Measurements from ENCODE around the gene ZNF333. TPM values are rescaled to one million over a fixed set of nuclear protein-coding genes. Genes with fewer than 3 reads are reported as not detected.

ZNF333 gene
- polyA plus RNA-seq, 1 experiment: 11.8 TPM

- ChIA-PET CTCF (no interaction called here), POLR2A (no interaction called here)
- Histone ChIP-seq H3K4me3 (ENCODE audit: low read depth, low read length) (no peak overlapping the region), H3K27me3 (ENCODE audit: control insufficient read depth, insufficient read depth, low read length) (no peaks in the 10 kb centered on the region), H3K27ac (ENCODE audit: low read depth, low read length) (no peak overlapping the region), H3K9me3 (ENCODE audit: control insufficient read depth, insufficient read depth, low read length) (no peaks in the 10 kb centered on the region)
- no peak for TF ChIP-seq CTCF (IDR thresholded peaks at IDR 0.05; ENCODE audit: low read depth, low read length)
- no peak for DNase-seq (ENCODE audit: low read depth, low spot score)
Measured at GRCh38 chr19:14670408-14670807, 19.4 kb upstream of the ZNF333 start.

- no peak overlapping the region for H3K27ac ChIP-seq (ENCODE audit: low read depth, low read length)
- no peaks in the 10 kb centered on the region for H3K27me3 ChIP-seq (ENCODE audit: control insufficient read depth, insufficient read depth, low read length)
- H3K4me3 ChIP-seq (ENCODE audit: low read depth, low read length): no peak overlapping the region
- ChIA-PET POLR2A (interaction anchor here (1.0 kb wide), 1 partner anchor 18 kb away, joined by 3 read pairs; the partner anchor contains the start of gene ZNF333), CTCF (no interaction called here)
- H3K9me3 ChIP-seq (ENCODE audit: control insufficient read depth, insufficient read depth, low read length): no peaks in the 10 kb centered on the region
- DNase-seq (ENCODE audit: low read depth, low spot score): no peak
- no peak for TF ChIP-seq CTCF (IDR thresholded peaks at IDR 0.05; ENCODE audit: low read depth, low read length)
Measured at GRCh38 chr19:14672188-14672872, 17.5 kb upstream of the ZNF333 start.

- no peaks in the 10 kb centered on the region for H3K27me3 ChIP-seq (ENCODE audit: control insufficient read depth, insufficient read depth, low read length)
- ChIA-PET CTCF (no interaction called here), POLR2A (interaction anchor here (1.0 kb wide), 1 partner anchor 17 kb away, joined by 3 read pairs; the partner anchor contains the start of gene ZNF333)
- no peak overlapping the region for H3K4me3 ChIP-seq (ENCODE audit: low read depth, low read length)
- TF ChIP-seq CTCF (IDR thresholded peaks at IDR 0.05; ENCODE audit: low read depth, low read length): no peak
- H3K27ac ChIP-seq (ENCODE audit: low read depth, low read length): no peak overlapping the region
- no peak for DNase-seq (ENCODE audit: low read depth, low spot score)
- no peaks in the 10 kb centered on the region for H3K9me3 ChIP-seq (ENCODE audit: control insufficient read depth, insufficient read depth, low read length)
Measured at GRCh38 chr19:14673088-14673487, 16.8 kb upstream of the ZNF333 start.

- DNase-seq (ENCODE audit: low read depth, low spot score): no peak
- TF ChIP-seq CTCF (IDR thresholded peaks at IDR 0.05; ENCODE audit: low read depth, low read length): no peak
- CTCF ChIA-PET: interaction anchor here (1.0 to 1.5 kb wide), 2 partner anchors 10 to 14 kb away, joined by 4 to 6 read pairs; no protein-coding TSS in a partner anchor
- no peak within 1 kb of the TSS for H3K4me3 ChIP-seq (ENCODE audit: low read depth, low read length)
- no peak within 1 kb of the TSS for H3K27ac ChIP-seq (ENCODE audit: low read depth, low read length)
- no peaks in the 10 kb centered on the region for H3K27me3 ChIP-seq (ENCODE audit: control insufficient read depth, insufficient read depth, low read length)
- H3K9me3 ChIP-seq (ENCODE audit: control insufficient read depth, insufficient read depth, low read length): no peaks in the 10 kb centered on the region
- POLR2A ChIA-PET: no interaction called here
Measured at GRCh38 chr19:14674764-14675163, 15.1 kb upstream of the ZNF333 start, which contains the start of gene ADGRE3. Gene ADGRE3 (minus strand): TSS chr19:14674844. CDS start chr19:14674770, 74 bp downstream.

GRCh38 chr19:14676762-14677161 is 13.1 kb upstream of the ZNF333 start:
- no peaks in the 10 kb centered on the region for H3K27me3 ChIP-seq (ENCODE audit: control insufficient read depth, insufficient read depth, low read length)
- no peak overlapping the region for H3K4me3 ChIP-seq (ENCODE audit: low read depth, low read length)
- POLR2A ChIA-PET: interaction anchor here (0.5 to 0.7 kb wide), 2 partner anchors 72 to 85 kb away, joined by 3 read pairs; no protein-coding TSS in a partner anchor
- no peak overlapping the region for H3K27ac ChIP-seq (ENCODE audit: low read depth, low read length)
- no peak for TF ChIP-seq CTCF (IDR thresholded peaks at IDR 0.05; ENCODE audit: low read depth, low read length)
- H3K9me3 ChIP-seq (ENCODE audit: control insufficient read depth, insufficient read depth, low read length): no peaks in the 10 kb centered on the region
- no peak for DNase-seq (ENCODE audit: low read depth, low spot score)
- CTCF ChIA-PET: interaction anchor here (1.7 kb wide), 1 partner anchor 103 kb away, joined by 6 read pairs; no protein-coding TSS in a partner anchor
